ENCODE results near the gene RNF208.
A peak's percentile ranks its signal among the peaks of the same experiment; 100 is the strongest.
"Not testable (repeated sequence)": the region's sequence is repeated elsewhere in the genome, so short reads cannot be mapped to it uniquely, and the experiment has no call there.

RNF208 gene

DNA sequence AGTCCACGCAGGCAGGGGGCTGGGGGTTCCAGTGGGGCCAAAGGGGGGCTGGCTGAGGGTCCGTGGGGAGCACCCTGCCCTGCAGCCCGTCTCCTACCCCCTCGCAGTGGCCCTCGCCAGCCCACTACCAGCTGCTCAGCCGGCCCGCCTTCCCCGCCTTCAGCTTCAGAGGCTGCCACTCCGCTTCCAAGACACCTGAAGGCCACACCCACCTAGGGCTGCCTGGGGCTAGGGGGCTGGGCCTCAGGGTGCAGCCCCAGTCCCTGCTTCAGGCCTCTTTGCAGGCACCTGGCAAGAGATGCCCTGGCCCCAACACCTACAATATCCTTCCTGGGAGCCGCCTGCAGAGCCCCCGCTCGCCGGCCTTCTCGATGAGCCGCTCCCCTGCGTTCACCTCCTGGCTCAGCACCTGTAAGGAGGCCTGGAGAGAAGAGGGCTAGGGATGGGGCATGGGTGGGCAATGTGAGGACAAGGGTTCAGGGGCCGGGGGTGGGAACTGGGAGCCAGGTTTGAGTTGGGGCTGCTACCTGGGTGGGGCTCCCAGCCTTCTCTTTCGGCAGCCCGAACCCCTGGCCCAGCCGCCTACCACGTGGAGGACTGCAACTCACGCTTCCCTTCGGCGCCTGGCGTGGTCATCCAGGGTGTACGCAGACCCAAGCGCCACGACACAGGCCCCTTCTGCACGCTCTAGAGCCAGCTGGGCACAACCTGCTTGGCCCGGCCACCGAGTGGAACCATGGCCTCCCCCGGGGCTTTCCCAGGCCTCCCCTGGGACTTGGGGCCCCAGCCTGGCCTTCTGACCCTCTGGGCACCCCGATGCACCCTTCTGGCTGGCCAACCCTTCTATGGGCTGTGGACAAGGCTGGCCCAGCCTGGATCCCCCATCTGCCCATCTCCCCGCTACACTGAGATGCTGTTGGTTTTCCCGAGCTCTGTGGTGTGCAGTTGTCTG lies 30.8 kb upstream of the RNF208 start:
- DNase-seq: no peak

DNA sequence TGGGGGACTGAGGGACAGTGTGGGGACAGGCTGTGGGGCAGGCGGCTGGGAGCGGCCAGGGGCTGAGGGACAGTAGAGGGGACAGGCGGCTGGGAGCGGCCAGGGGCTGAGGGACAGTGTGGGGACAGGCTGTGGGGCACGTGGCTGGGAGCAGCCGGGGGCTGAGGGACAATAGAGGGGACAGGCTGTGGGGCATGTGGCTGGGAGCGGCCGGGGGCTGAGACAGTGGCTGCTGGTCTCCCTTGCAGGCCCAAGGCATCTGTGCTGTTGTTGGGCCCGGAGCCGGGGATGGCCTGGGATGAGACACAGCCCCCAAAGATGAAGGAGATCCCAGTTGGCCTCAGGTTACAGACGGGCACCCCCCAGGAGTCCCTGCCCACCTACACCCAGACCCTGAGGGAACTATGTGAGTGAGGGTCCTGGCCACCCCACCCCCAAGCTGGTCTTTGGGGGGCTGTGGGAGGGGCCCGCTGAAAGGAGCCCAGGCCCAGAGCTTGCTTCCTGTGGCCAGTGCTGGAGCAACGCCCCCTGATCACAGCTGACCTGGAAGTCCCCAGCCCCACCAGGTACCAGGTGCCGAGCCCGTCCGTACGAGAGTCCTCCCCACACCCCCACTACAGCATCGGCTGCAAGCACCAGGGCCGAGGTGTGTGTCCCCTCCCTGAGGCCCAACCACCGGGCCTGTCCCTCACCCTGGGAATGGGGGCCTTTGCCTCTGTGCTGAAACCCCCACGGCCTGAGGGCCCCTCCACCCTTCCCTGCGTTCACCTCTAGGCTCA lies 29.6 kb upstream of the RNF208 start:
- no peak for DNase-seq

DNA sequence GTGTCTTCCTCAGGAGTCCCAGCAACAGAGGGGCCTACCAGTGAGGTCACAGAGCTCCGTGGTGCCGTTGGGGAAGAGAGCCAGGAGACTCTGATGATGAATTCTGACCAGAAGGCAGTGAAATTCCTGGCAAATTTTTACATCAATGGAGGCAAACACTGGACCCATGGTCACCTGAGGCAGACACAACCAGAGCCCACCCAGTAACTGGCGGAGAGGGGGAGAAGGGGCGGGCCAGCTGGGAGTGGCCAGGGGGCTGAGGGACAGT lies 29.1 kb upstream of the RNF208 start, which contains the start of gene STPG3:
TSS of gene STPG3 (plus strand) at position 93 of the 268 bp plus-strand sequence. CDS start at position 94, 1 bp downstream.
- no peak for DNase-seq

DNA sequence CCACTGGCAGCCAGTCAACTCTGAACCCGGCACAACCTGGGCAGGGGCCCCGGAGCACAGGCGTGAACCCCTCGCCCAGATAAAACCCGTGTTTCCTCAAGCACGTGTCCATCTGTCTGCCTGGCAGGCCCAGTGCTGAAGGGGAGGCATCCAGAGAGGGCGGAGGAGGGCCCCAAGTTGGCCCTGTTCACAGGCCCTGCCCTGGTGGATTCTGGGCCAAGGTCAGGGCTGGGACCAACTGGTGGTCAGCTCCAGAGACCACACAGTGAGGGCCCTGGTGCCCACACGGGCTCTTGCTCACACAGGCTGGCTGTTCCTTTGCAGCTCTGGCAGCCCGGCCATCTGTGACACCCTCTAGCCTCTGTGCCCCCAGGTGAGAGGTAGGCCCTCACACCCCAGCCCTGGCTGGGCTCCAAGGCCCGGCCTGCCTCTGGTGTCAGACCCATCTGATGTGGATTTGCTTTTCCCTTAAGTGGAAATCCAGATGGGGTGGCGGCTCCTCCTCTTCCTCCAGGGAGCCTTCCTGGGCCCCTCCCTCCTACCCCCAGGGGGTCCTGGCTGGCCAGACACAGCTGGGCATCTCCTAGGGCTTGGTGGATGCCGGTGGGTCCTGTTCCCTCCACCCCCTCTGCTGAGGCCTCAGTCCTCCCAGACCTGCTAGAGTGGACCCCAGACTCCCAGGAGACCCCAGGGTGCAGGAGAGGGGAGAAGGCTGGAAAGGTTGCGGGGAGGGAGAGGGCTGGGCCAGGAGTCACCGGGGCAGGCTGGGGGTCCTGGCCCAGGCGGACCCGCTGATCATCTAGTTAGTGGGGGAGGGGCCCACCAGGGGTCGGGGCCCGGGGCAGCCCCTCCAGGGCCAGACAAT lies 28.5 kb upstream of the RNF208 start:
- no peak for DNase-seq

DNA sequence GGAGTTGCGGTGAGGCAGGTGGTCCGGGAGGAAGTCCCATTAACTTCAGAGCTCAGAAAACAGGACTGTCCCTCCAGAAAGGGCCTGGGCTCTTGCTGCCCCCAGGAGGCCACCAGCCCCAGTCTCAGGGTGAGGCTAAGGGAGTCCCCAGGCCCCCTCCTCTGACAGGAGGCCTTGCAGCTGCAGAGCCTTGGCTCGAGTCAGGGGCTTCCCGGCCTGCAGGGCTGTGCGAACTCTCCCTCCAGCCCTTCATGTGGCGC lies 25.8 kb upstream of the RNF208 start:
- DNase-seq: no peak

DNA sequence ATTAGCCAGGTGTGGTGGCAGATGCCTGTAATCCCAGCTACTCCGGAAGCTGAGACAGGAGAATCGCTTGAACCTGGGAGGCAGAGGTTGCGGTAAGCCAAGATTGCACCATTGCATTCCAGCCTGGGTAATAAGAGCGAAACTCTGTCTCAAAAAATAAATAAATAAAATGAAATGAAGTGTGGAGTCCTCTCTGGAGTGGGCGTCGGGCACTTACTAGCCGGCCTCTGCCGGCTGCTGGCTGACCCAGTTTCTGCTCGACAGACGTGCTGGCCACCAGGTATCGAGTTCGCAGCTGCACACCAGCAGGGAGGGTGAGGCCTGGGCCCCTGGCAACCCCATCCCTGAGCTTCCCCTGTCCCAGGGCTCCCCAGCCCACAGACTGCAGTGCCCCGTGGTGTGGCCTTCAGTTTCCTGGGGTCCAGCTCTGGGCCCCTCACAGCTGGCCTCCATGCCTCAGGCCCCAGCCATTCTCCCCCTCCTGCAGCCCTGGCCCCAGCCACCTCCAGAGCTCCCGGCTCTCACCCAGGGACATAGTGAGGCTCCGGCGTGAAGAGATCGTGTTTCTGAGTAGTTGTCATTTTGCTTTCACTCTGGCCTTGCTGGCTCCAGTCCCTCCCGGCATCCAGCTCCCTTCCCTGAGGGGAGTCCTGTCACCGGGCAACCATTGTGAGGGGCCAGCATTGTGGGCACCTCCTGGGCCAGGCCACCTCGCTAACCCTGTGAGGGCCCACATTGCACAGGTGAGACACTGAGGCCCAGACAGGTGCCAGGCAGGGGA lies 25.3 kb upstream of the RNF208 start:
- DNase-seq: no peak

DNA sequence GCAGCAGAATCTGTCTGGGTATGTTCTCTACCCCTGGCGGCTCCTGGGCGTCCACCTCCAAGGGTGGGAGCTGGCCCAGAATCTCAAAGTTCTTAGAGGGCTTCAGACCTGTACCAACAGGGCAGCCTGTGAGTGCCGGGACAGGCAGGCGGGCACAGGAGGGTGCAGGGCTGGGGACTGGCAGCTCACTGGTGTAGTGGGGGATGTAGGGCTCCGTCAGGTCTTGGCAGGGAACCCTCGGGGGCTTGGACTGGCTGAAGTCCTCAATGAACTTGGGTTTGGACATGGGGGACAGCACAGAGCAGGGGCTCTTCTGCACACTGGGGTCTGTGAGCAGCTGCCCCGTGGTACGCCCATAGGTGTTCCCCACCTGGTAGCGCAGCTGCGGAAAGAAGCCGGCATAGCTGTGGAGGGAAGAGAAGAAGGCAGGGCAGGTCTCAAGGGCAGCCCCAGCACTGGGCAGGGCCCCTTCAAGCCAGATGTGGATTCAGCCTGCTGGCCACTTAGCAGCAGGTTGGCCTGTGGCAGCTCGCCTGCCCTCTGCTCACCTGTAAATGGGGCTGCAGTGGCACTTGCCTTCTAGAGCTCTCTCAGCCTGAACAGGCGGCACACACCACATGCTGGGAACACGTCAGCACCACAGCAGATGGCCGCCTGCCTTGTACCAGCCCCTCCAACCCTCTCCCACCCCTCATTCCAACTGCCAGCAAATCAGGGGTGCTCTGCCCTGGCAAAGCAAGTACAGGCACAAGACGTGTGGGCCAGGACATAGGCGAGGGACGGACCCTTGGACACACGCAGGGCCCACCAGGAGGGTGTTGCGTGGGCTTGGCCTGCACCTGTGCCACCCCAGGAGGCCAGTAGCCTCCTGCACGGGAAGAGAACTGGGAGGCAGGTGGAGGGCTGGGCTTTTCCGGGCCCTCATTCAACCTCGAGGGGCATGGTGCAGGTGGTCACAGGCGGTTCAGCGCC lies 23.7 kb upstream of the RNF208 start:
- no peak for DNase-seq

DNA sequence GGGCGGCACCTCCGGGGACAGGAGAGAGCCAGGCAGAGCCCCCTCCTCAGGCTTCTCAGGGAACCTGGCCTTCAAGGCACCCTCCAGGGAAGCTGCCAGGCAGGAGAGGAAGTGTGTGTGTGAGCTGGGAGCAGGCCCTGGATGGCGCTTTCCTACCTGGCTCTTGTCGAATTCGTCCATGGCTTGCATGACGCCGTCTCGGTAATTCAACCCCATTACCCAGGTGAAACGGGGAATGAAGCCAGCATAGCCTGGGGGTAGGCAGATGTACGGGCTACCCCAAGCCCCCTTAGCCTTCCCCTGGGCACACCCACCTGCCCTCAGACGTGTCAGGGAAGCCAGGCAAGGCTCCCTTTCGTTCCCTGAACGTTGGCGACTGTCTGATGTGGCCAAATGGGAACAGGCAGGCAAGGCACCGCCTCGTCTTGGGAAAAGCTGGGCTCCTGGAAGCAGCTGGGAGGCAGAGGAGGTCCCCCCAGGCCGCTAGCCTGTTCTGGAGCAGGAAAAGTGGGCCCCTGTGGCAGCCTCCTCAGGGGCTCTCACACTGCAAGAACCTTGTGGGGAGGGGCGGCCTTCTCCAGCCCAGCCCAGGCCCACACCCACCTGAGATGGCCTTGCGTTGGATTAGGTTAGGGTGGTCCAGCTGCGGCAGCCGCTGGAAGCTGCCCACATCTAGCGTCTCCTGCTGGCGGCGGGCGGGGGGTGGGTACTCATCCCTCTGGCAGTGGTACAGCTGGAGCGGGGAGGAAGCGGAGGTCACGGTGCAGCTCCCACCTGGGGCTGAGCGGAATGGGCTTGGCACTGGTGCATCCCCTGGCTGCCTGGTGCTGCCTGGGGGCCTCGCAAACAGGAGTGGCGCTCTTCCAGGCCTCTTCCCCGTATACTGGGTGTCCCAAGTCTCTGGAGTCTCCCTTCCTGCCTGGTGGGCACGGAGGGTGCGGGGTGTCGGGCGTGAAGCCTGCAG lies 22.7 kb upstream of the RNF208 start:
- DNase-seq: no peak

DNA sequence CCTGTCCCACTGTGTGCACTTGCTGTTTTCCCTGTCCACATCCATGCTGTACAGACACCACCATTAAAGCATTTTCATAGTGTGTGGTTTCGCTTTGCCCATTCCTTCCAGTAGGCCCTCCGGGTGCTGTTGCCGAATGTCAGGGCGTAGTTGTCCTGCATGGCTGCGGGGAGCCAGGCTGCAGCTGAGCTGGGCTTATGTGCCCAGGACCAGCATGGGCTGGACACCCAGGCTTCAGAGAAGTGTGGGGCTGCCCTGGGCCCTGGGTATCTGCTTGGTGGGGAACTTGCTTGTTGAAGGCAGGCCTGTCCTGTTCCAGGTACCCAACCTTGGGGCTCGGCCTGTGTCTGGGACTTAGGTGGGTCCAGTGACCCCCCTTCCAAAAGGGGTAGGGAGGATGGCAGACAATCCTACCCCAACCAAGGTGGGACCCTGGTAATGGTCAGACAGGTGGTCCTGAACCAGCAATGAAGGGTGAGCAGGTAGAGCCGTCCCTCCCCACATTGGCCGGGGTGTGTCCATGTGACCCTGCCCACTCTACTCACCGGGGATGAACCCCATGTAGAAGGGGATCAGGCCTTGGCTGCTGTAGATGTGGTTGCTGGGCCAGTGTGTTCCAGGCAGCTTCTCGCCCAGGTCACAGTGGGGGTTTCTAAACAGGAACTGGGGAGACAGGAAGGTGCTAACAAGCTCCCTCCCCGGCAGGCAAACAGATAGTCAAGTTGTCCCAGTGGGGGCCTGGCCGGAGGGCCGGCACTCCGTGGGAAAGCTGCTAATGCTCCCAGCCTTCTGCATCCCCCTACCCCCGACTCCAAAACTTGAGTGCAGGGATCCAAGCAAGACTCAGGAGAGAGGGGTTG lies 21.8 kb upstream of the RNF208 start:
- no peak for DNase-seq

DNA sequence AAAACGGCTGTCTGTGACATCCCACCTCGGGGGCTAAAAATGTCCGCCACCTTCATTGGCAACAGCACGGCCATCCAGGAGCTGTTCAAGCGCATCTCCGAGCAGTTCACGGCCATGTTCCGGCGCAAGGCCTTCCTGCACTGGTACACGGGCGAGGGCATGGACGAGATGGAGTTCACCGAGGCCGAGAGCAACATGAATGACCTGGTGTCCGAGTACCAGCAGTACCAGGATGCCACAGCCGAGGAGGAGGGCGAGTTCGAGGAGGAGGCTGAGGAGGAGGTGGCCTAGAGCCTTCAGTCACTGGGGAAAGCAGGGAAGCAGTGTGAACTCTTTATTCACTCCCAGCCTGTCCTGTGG lies 21.2 kb upstream of the RNF208 start:
- DNase-seq: not testable (repeated sequence)

DNA sequence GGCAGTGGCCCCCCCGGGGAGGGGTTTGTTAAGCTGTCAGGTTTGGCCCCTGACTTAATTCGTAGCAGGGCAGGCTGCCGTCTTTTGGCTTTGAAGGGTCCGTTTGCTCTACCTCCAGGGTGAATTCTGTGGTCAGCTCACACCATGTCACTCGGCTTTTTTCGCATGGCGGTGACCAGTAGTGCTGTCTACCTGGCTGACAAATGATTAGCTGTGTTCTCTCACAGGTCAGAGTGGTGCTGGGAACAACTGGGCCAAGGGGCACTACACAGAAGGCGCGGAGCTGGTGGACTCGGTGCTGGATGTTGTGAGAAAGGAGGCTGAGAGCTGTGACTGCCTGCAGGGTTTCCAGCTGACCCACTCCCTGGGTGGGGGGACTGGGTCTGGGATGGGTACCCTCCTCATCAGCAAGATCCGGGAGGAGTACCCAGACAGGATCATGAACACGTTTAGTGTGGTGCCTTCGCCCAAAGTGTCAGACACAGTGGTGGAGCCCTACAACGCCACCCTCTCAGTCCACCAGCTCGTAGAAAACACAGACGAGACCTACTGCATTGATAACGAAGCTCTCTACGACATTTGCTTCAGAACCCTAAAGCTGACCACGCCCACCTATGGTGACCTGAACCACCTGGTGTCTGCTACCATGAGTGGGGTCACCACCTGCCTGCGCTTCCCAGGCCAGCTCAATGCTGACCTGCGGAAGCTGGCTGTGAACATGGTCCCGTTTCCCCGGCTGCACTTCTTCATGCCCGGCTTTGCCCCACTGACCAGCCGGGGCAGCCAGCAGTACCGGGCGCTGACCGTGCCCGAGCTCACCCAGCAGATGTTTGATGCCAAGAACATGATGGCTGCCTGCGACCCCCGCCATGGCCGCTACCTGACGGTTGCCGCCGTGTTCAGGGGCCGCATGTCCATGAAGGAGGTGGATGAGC lies 20.5 kb upstream of the RNF208 start:
- no peak for DNase-seq

DNA sequence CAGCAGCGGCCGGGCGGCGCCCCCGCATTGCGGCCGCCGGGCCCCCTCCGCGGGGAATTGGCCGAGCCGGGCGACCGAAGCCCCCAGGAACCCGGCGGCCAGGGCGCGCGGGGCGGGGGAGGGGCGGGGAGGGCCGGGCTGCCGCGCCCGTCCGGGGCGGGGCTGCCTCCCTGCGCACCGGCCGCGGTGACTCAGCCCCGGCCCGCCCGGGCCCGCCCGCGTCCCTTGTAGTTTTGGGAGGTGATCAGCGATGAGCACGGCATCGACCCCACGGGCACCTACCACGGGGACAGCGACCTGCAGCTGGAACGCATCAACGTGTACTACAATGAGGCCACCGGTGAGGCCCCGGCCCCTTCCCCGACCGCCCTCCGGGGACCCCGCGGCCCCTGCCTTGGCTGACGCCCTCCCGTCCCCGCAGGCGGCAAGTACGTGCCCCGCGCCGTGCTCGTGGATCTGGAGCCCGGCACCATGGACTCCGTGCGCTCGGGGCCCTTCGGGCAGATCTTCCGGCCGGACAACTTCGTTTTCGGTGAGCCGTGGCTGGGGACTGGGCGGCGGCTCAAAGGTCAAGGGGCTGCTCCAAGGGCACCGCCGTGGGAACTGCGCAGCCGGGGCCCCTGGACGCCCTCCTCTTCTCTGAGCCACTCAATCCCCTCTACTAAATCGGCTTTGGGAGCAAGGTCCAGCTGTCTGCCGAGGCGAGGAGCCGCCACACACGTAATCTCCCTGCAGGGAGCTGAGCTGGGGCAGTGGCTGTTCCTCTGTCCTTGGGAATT lies 19.6 kb upstream of the RNF208 start:
- DNase-seq: no peak

DNA sequence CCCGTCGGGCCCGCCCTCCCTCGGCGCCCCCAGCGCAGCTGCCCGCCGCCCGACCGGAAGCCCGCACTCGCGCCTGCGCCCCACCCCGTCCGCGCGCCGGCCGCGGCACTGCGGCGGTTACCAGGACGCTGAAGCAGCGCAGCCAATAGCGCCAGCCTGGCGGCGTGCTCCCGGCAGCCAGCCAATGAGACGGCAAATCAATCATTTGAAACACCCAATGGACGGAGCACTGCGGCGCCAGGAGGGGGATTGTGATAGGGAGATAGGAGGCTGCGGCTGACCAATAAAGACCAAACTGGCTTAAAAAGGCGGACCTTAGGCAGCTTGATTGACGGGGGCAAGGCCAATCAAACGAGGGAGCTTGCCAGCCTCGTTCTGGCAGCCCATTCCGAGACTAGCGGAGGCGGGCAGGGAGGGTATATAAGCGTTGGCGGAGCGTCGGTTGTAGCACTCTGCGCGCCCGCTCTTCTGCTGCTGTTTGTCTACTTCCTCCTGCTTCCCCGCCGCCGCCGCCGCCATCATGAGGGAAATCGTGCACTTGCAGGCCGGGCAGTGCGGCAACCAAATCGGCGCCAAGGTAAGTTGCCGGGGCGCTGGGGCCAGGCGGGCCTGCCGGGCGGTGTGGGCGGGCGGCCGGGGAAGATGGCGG lies 18.9 kb upstream of the RNF208 start, which contains the start of gene TUBB4B:
TSS of gene TUBB4B (plus strand) at position 447 of the 649 bp plus-strand sequence. CDS start at position 521, 74 bp downstream.
- DNase-seq: peak; percentile 99

DNA sequence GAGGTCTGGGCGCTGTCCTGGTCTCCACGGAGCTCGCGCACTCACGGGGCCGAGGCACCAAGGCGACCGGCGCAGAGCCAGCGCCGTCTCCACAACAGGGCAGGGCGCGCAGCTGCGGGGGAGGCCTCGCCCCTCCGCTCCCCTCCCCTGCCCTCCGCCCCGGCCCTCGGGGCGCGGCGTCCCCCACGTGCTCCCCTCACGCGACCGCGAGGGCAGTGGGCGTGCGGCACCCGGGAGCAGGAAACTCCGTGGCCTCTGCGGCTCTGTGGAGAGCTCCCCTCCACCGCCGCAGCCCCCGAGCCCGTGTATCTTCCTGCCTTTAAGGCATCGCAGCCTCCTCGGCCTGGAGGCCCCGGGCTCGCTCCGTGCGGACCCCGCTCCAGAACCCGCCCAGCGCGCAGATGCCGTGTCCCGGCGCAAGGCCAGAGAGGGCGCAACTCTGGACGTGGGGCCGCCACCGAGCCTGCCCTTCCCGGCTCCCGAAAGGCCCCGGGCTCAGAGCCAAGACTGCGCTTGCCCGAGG lies 18.3 kb upstream of the RNF208 start:
- DNase-seq: no peak

DNA sequence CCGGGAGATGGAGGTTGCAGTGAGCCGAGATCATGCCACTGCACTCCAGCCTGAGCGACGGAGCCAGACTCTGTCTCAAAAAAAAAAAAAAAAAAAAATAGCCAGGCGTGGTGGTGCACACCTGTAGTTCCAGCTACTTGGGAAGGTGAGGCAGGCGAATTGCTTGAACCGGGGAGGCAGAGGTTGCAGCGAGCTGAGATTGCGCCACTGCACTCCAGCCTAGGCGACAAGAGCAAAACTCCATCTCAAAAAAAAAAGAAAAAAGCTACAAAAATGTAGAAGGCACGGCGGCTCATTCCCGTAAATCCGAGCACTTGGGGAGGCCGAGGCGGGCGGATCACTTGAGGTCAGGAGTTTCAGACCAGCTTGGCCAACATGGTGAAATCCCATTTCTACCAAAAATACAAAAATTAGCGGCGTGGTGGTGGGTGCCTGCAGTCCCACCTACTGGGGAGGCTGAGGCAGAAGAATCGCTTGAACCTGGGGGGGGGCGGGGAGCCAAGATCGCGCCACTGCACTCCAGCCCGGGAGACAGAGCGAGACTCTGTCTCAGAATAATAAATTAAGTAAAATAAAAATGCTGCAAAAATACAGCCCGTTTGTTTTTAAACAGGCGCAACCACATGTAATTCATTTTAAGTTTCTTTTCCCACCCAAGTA lies 17.6 kb upstream of the RNF208 start:
- DNase-seq: not testable (repeated sequence)

Measured in 8988T (cell line).